WTC11 (cell line): ENCODE data around the gene PPP5C. TPM values are rescaled to one million over a fixed set of nuclear protein-coding genes. Genes with fewer than 3 reads are reported as not detected.

Source experiments
- ATAC-seq: fragments of 200-7000 bp; cut with Tn5 transposase; 2 replicates; pipeline ENCODE4 v1.10.0; 2021; ENCODE audit warnings: mild to moderate bottlenecking, moderate library complexity
- CTCF ChIA-PET: fragments of 300-600 bp; sonication (Branson Sonifier 250); formaldehyde crosslinking; loops from one replicate; lab custom pipeline; 2021; ENCODE audit warnings: antibody characterized with exemption; lab: Charles Lee
- POLR2A ChIA-PET: fragments of 350-600 bp; sonication (Branson Sonifier 250); formaldehyde crosslinking; loops from one replicate; lab custom pipeline; 2021; ENCODE audit warnings: antibody characterized with exemption; lab: Charles Lee
- DNase-seq: peaks from one replicate; pipeline ENCODE4 v3.0.0; 2021; ENCODE audit warnings: low spot score
- H3K27ac Mint-ChIP-seq: 2 replicates; pipeline ENCODE4 v1.8.0; 2021; ENCODE audit warnings: mixed read lengths
- H3K27me3 Mint-ChIP-seq: 2 replicates; pipeline ENCODE4 v1.8.0; 2021; ENCODE audit warnings: low read depth, mild to moderate bottlenecking, moderate library complexity, mixed read lengths
- H3K36me3 Mint-ChIP-seq: 2 replicates; pipeline ENCODE4 v1.8.0; 2021; ENCODE audit warnings: mixed read lengths
- H3K4me1 Mint-ChIP-seq: 2 replicates; pipeline ENCODE4 v1.8.0; 2022; ENCODE audit warnings: mixed read lengths
- H3K4me3 Mint-ChIP-seq: 2 replicates; pipeline ENCODE4 v1.8.0; 2021; ENCODE audit warnings: mild to moderate bottlenecking, moderate library complexity, mixed read lengths
- H3K9me3 Mint-ChIP-seq: 2 replicates; pipeline ENCODE4 v1.8.0; 2021; ENCODE audit warnings: mixed read lengths
- CREB1 ChIP-seq: sonication (generic); formaldehyde crosslinking; IDR thresholded peaks from 2 replicates; pipeline ENCODE4 v1.8.0; 2023; ENCODE audit warnings: mild to moderate bottlenecking, missing genetic modification reagents
- FOXJ3 ChIP-seq: sonication (generic); formaldehyde crosslinking; IDR thresholded peaks from 2 replicates; pipeline ENCODE4 v1.9.0; 2021; ENCODE audit warnings: missing genetic modification reagents, mild to moderate bottlenecking, borderline replicate concordance
- JUN ChIP-seq: sonication (generic); formaldehyde crosslinking; IDR thresholded peaks from 2 replicates; pipeline ENCODE4 v1.8.0; 2023; ENCODE audit warnings: mild to moderate bottlenecking, missing genetic modification reagents
- MXD4 ChIP-seq: fragments of 250-450 bp; sonication (Bioruptor Pico); IDR thresholded peaks from 2 replicates; pipeline ENCODE4 v1.8.0; 2021; ENCODE audit warnings: mild to moderate bottlenecking, moderate library complexity, borderline replicate concordance
- PRRX2 ChIP-seq: fragments of 250-450 bp; sonication (Bioruptor Pico); IDR thresholded peaks from 2 replicates; pipeline ENCODE4 v1.8.0; 2021; ENCODE audit warnings: mild to moderate bottlenecking
- TEAD1 ChIP-seq: sonication (generic); formaldehyde crosslinking; IDR thresholded peaks from 2 replicates; pipeline ENCODE4 v1.8.0; 2022; ENCODE audit warnings: mild to moderate bottlenecking, missing genetic modification reagents
- ZNF317 ChIP-seq: sonication (generic); formaldehyde crosslinking; IDR thresholded peaks from 2 replicates; pipeline ENCODE4 v1.8.1; 2023; ENCODE audit warnings: low read depth, mild to moderate bottlenecking, moderate library complexity, missing genetic modification reagents, borderline replicate concordance
- total RNA-seq: library from RNA; stranded (reverse); gene quantifications from 3 replicates; pipeline ENCODE4 v1.2.3, GENCODE V29; 2021
- TF ChIP-seq, protein P1 (sequence below): fragments of 200-600 bp; IDR thresholded peaks from 2 replicates; pipeline ENCODE4 v1.8.0; 2022; ENCODE audit warnings: antibody characterized with exemption
- TF ChIP-seq, protein P2 (sequence below): sonication (generic); formaldehyde crosslinking; IDR thresholded peaks from 2 replicates; pipeline ENCODE4 v1.8.0; 2022; ENCODE audit warnings: mild to moderate bottlenecking, missing genetic modification reagents
- TF ChIP-seq, protein P3 (sequence below): sonication (generic); formaldehyde crosslinking; IDR thresholded peaks from 2 replicates; pipeline ENCODE4 v1.8.1; 2022; ENCODE audit warnings: low read depth, missing genetic modification reagents, borderline replicate concordance
- TF ChIP-seq, protein P4 (sequence below): fragments of 250-450 bp; sonication (Bioruptor Pico); IDR thresholded peaks from 2 replicates; pipeline ENCODE4 v1.8.0; 2021; ENCODE audit warnings: mild to moderate bottlenecking
- TF ChIP-seq, protein P5 (sequence below): sonication (generic); formaldehyde crosslinking; IDR thresholded peaks from 2 replicates; pipeline ENCODE4 v1.8.0; 2022; ENCODE audit warnings: mild to moderate bottlenecking, missing genetic modification reagents
- TF ChIP-seq, protein P6 (sequence below): sonication (generic); formaldehyde crosslinking; conservative IDR thresholded peaks from 2 replicates; pipeline ENCODE4 v1.8.1; 2023; ENCODE audit warnings: mild to moderate bottlenecking, low read depth, missing genetic modification reagents, moderate library complexity

The PPP5C gene
- total RNA-seq, 1 experiment from 2014 or later = 107 TPM

DNA sequence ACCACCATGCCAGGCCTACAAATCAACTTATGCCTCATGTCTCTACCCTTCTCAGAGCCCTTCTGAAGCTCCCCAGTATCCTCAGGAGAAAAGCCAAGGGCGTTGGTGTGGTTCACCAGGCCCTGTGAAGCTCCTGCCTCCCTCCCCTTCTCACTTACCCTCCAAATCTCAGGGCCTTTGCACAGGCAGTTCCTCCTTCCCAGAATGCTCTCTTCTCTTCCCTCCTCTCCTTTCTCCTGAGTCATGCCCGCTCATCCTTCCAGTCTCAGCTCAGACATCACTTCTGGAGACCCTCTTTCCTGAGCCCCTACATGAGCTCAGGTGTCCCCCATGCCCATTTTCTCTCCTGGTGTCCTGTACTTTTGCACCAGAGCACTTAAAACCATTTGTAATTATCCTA lies 29.5 kb upstream of the PPP5C start (continued):
- TF ChIP-seq MXD4 (CRISPR knock-in tag) = no peak
- TF ChIP-seq TEAD1 (CRISPR knock-in tag) = no peak
- TF ChIP-seq, protein P1, sequence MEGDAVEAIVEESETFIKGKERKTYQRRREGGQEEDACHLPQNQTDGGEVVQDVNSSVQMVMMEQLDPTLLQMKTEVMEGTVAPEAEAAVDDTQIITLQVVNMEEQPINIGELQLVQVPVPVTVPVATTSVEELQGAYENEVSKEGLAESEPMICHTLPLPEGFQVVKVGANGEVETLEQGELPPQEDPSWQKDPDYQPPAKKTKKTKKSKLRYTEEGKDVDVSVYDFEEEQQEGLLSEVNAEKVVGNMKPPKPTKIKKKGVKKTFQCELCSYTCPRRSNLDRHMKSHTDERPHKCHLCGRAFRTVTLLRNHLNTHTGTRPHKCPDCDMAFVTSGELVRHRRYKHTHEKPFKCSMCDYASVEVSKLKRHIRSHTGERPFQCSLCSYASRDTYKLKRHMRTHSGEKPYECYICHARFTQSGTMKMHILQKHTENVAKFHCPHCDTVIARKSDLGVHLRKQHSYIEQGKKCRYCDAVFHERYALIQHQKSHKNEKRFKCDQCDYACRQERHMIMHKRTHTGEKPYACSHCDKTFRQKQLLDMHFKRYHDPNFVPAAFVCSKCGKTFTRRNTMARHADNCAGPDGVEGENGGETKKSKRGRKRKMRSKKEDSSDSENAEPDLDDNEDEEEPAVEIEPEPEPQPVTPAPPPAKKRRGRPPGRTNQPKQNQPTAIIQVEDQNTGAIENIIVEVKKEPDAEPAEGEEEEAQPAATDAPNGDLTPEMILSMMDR = no peak
- TF ChIP-seq ZNF317 (CRISPR knock-in tag) = no peak
- TF ChIP-seq, protein P2, sequence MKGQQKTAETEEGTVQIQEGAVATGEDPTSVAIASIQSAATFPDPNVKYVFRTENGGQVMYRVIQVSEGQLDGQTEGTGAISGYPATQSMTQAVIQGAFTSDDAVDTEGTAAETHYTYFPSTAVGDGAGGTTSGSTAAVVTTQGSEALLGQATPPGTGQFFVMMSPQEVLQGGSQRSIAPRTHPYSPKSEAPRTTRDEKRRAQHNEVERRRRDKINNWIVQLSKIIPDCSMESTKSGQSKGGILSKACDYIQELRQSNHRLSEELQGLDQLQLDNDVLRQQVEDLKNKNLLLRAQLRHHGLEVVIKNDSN (CRISPR knock-in tag) = no peak
- no peak for TF ChIP-seq FOXJ3 (CRISPR knock-in tag)

DNA sequence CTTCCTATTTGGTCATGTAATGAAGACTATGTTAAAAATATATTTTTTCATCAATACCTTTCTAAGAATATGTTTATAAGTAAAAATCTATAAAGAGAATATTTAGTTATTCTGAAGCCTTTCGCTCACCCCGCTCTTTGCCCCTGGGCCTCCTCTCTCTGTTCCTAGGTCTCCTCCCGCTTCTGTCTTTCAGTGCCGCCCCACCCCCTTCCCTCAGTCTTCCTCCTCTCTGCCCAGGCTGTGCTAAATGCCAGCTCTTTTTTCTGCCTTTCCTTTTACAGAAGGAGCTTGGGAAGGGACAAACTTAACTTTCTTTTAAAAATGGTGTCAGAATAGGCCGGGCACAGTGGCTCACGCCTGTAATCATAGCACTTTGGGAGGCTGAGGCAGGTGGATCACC lies 27.3 kb upstream of the PPP5C start:
- no peak overlapping the region for H3K4me3 Mint-ChIP-seq
- TF ChIP-seq JUN (CRISPR knock-in tag) (no peak), PRRX2 (CRISPR knock-in tag) (no peak)
- TF ChIP-seq, protein P3, sequence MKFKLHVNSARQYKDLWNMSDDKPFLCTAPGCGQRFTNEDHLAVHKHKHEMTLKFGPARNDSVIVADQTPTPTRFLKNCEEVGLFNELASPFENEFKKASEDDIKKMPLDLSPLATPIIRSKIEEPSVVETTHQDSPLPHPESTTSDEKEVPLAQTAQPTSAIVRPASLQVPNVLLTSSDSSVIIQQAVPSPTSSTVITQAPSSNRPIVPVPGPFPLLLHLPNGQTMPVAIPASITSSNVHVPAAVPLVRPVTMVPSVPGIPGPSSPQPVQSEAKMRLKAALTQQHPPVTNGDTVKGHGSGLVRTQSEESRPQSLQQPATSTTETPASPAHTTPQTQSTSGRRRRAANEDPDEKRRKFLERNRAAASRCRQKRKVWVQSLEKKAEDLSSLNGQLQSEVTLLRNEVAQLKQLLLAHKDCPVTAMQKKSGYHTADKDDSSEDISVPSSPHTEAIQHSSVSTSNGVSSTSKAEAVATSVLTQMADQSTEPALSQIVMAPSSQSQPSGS (CRISPR knock-in tag) = no peak
- TF ChIP-seq, protein P4, sequence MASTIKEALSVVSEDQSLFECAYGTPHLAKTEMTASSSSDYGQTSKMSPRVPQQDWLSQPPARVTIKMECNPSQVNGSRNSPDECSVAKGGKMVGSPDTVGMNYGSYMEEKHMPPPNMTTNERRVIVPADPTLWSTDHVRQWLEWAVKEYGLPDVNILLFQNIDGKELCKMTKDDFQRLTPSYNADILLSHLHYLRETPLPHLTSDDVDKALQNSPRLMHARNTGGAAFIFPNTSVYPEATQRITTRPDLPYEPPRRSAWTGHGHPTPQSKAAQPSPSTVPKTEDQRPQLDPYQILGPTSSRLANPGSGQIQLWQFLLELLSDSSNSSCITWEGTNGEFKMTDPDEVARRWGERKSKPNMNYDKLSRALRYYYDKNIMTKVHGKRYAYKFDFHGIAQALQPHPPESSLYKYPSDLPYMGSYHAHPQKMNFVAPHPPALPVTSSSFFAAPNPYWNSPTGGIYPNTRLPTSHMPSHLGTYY (CRISPR knock-in tag) = no peak
- TF ChIP-seq, protein P5, sequence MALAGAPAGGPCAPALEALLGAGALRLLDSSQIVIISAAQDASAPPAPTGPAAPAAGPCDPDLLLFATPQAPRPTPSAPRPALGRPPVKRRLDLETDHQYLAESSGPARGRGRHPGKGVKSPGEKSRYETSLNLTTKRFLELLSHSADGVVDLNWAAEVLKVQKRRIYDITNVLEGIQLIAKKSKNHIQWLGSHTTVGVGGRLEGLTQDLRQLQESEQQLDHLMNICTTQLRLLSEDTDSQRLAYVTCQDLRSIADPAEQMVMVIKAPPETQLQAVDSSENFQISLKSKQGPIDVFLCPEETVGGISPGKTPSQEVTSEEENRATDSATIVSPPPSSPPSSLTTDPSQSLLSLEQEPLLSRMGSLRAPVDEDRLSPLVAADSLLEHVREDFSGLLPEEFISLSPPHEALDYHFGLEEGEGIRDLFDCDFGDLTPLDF (CRISPR knock-in tag) = no peak
- H3K27me3 Mint-ChIP-seq = no peaks in the 10 kb centered on the region
- H3K4me1 Mint-ChIP-seq = no peaks in the 10 kb centered on the region
- ChIA-PET CTCF (no interaction called here), POLR2A (no interaction called here)
- H3K27ac Mint-ChIP-seq = no peak overlapping the region
- H3K36me3 Mint-ChIP-seq = peaks cover 42% of the 10 kb centered on the region
- DNase-seq (no peak), ATAC-seq (no peak)
- H3K9me3 Mint-ChIP-seq = no peaks in the 10 kb centered on the region

DNA sequence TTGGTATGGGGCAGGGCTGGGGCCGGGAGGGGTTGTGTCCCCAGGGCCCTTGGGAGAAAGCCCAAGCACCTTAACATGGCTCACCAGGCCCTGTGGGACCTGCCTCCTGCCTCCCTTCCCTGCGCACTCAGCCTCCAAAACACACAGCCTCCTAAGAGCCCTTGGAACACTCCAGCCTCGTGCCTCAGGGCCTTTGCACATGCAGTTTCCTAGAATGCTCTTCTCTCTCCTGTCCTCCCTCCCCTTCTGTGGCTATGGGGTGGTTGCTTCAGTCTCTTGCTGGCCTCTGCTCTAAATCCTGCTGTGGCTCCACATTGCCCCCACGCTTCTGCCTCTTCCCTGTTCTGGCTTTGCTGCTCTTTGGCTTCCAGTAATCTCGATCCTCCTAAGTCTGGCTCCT lies 26.3 kb upstream of the PPP5C start:
- TF ChIP-seq, protein P6, sequence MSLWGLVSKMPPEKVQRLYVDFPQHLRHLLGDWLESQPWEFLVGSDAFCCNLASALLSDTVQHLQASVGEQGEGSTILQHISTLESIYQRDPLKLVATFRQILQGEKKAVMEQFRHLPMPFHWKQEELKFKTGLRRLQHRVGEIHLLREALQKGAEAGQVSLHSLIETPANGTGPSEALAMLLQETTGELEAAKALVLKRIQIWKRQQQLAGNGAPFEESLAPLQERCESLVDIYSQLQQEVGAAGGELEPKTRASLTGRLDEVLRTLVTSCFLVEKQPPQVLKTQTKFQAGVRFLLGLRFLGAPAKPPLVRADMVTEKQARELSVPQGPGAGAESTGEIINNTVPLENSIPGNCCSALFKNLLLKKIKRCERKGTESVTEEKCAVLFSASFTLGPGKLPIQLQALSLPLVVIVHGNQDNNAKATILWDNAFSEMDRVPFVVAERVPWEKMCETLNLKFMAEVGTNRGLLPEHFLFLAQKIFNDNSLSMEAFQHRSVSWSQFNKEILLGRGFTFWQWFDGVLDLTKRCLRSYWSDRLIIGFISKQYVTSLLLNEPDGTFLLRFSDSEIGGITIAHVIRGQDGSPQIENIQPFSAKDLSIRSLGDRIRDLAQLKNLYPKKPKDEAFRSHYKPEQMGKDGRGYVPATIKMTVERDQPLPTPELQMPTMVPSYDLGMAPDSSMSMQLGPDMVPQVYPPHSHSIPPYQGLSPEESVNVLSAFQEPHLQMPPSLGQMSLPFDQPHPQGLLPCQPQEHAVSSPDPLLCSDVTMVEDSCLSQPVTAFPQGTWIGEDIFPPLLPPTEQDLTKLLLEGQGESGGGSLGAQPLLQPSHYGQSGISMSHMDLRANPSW (CRISPR knock-in tag) = no peak
- TF ChIP-seq ZNF317 (CRISPR knock-in tag) (no peak), CREB1 (no peak)
- no peak for ATAC-seq

More for the DNA sequence above, 26.3 kb upstream of the PPP5C start:
- H3K27ac Mint-ChIP-seq = no peak overlapping the region
- CTCF ChIA-PET = no interaction called here
- no peak overlapping the region for H3K4me3 Mint-ChIP-seq
- H3K4me1 Mint-ChIP-seq = no peaks in the 10 kb centered on the region
- H3K9me3 Mint-ChIP-seq = peaks cover 4% of the 10 kb centered on the region
- POLR2A ChIA-PET = no interaction called here
- no peaks in the 10 kb centered on the region; the same call in 1 of the 2 replicates for H3K27me3 Mint-ChIP-seq
- H3K36me3 Mint-ChIP-seq = peaks cover 44% of the 10 kb centered on the region
- no peak for DNase-seq
